NT2/D1 (cell line): Measurements from ENCODE around the gene LMX1B.

ENCODE experiments used
- YY1 ChIP-seq: IDR thresholded peaks from 2 replicates; pipeline ENCODE4 v1.6.1; 2011; ENCODE audit not compliant: insufficient read length, insufficient read depth
- ZNF274 ChIP-seq: IDR thresholded peaks from 2 replicates; pipeline ENCODE4 v1.6.1; 2011; ENCODE audit warnings: mild to moderate bottlenecking, low read depth, low read length

GRCh38 chr9:126624479-126624826 is 10.7 kb downstream of the LMX1B start:
- no peak for TF ChIP-seq YY1
- no peak for TF ChIP-seq ZNF274
